Measurements from ENCODE around the gene CALHM6. TPM values are rescaled to one million over a fixed set of nuclear protein-coding genes. Genes with fewer than 3 reads are reported as not detected.

Gene CALHM6
- 1.9 TPM for polyA plus RNA-seq (2013, experiment 1 of 2)
- 1.3 TPM for polyA plus RNA-seq (2013, experiment 2 of 2)

DNA sequence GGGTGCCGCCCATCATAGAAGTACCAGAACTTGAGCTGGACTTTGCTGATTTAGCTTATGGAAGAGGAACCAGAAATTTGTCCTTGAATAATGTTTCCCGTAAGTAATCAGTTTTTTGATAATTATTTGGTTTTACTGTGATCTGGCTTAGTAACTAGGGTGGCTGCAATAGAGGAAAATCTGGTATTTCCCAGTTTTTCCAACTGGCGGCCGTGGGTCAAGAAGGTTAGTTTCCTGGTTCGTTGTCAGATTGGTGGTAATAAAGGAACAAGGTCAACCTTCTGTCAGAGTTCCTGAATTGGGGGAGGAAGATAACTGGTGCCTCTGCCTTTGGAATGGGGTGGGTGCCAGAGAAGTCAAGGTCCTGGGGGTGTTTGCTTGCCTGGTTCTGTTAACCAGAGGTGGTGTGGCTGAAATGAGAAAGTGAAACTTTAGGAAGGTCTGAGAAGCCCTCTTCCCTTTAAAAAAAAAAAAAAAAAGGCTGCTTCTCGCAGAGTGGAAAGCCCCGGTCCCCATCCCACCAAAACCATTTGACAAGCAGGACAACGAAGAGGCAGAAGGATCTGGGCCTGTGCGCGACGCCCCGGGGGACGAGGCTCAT lies at the start of gene CALHM6:
Gene CALHM6 (plus strand): TSS at position 45 of the 601 bp plus-strand sequence. CDS start 555 bp downstream, at position 600.
- no peak within 1 kb of the TSS for H3K23ac ChIP-seq (ENCODE audit: low read length in 2 of 2)
- peak within 1 kb of the TSS; percentile 70 to 73 for H3K18ac ChIP-seq (ENCODE audit: low read depth in 1 of 2, low read length in 2 of 2)
- 49% methylated on average over 13 of the region's 13 CpGs for WGBS
- peak within 1 kb of the TSS in 1 of 2 experiments; percentile 15 for H3K14ac ChIP-seq (ENCODE audit: low read length in 2 of 2)
- no peak within 1 kb of the TSS for H2BK5ac ChIP-seq (ENCODE audit: low read depth, low read length, poor library complexity, severe bottlenecking)
- H2BK120ac ChIP-seq (ENCODE audit: low read depth, low read length) = no peak within 1 kb of the TSS
- H3K4ac ChIP-seq (ENCODE audit: low read depth in 1 of 2, low read length in 2 of 2) = peak within 1 kb of the TSS in 1 of 2 experiments; percentile 17
- peak within 1 kb of the TSS; percentile 79 for H3K4me2 ChIP-seq (ENCODE audit: low read length, poor library complexity, severe bottlenecking)
- H4K8ac ChIP-seq (ENCODE audit: low read length) = peak within 1 kb of the TSS; percentile 30
- no peak within 1 kb of the TSS for H2AK5ac ChIP-seq (ENCODE audit: low read length, severe bottlenecking)
- H3K4me3 ChIP-seq (ENCODE audit: insufficient read depth in 1 of 2, low read depth in 1 of 2, low read length in 2 of 2) = peak within 1 kb of the TSS; percentile 58 to 77
- peak within 1 kb of the TSS; percentile 6 for H4K91ac ChIP-seq (ENCODE audit: low read length)
- no peaks in the 10 kb centered on the region for H3K9me3 ChIP-seq (ENCODE audit: control insufficient read depth, low read length)
- H2BK15ac ChIP-seq (ENCODE audit: low read depth, poor library complexity, severe bottlenecking) = no peak within 1 kb of the TSS
- H2BK12ac ChIP-seq (ENCODE audit: low read length in 2 of 2) = peak within 1 kb of the TSS in 1 of 2 experiments; percentile 17
- H3K79me1 ChIP-seq (replicated peaks; ENCODE audit: low read length, poor library complexity, severe bottlenecking) = no peaks in the 10 kb centered on the region
- H3K36me3 ChIP-seq (ENCODE audit: control insufficient read depth in 1 of 2, insufficient read depth in 2 of 2, low read depth in 1 of 2, low read length in 2 of 2) = no peaks in the 10 kb centered on the region
- no peak within 1 kb of the TSS for H3K27ac ChIP-seq (ENCODE audit: low read length, poor library complexity, severe bottlenecking)
- H3K4me1 ChIP-seq (ENCODE audit: control insufficient read depth, insufficient read depth, low read depth, low read length) = peaks cover 8% of the 10 kb centered on the region
- peak within 1 kb of the TSS; percentile 72 for H3K9ac ChIP-seq (ENCODE audit: low read length)
- no peak for DNase-seq
- H2AFZ ChIP-seq (ENCODE audit: low read depth, low read length) = peak within 1 kb of the TSS; percentile 30
- H3K27me3 ChIP-seq (ENCODE audit: control insufficient read depth in 1 of 2, insufficient read depth in 1 of 2, low read length in 2 of 2) = no peaks in the 10 kb centered on the region

DNA sequence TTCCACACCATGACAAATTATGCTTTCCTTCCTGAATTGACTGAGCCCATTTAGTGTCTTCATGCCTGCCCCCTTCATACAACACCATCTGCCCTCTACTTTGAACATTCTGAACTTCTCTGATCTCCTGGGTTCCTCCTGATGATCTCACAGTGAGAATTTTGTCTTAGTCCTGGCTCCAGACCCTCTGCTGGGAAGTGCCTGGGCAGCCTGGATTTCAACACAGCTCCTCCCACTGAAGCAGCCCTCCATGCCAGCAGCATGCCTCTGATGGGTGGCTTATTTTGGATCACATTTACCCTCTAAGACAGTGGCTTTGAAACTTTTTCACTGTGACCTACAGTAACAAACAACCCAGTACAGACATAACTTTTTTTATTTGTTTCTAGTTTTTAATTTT lies 48.9 kb upstream of the CALHM6 start:
- Histone ChIP-seq H3K4ac (ENCODE audit: low read depth in 1 of 2, low read length in 2 of 2) (no peak overlapping the region), H4K8ac (ENCODE audit: low read length) (peak overlapping the region; percentile 72), H2BK12ac (ENCODE audit: low read length in 2 of 2) (peak overlapping the region in 1 of 2 experiments; percentile 23), H3K4me2 (ENCODE audit: low read length, poor library complexity, severe bottlenecking) (no peak overlapping the region), H3K23ac (ENCODE audit: low read length in 2 of 2) (no peak overlapping the region), H4K91ac (ENCODE audit: low read length) (no peak overlapping the region), H2BK15ac (ENCODE audit: low read depth, poor library complexity, severe bottlenecking) (no peak overlapping the region), H3K27me3 (ENCODE audit: control insufficient read depth in 1 of 2, insufficient read depth in 1 of 2, low read length in 2 of 2) (no peaks in the 10 kb centered on the region), H3K4me1 (ENCODE audit: control insufficient read depth, insufficient read depth, low read depth, low read length) (peaks cover 7% of the 10 kb centered on the region), H3K36me3 (ENCODE audit: control insufficient read depth in 1 of 2, insufficient read depth in 2 of 2, low read depth in 1 of 2, low read length in 2 of 2) (peaks cover 3 to 7% of the 10 kb centered on the region in 2 experiments), H3K18ac (ENCODE audit: low read depth in 1 of 2, low read length in 2 of 2) (peak overlapping the region in 1 of 2 experiments; percentile 62), H3K9me3 (ENCODE audit: control insufficient read depth, low read length) (no peaks in the 10 kb centered on the region), H2AK5ac (ENCODE audit: low read length, severe bottlenecking) (peak overlapping the region; percentile 63), H3K79me1 (replicated peaks; ENCODE audit: low read length, poor library complexity, severe bottlenecking) (peaks cover 27% of the 10 kb centered on the region), H3K9ac (ENCODE audit: low read length) (peak overlapping the region; percentile 71), H3K27ac (ENCODE audit: low read length, poor library complexity, severe bottlenecking) (no peak overlapping the region), H3K14ac (ENCODE audit: low read length in 2 of 2) (no peak overlapping the region), H2BK120ac (ENCODE audit: low read depth, low read length) (no peak overlapping the region), H2BK5ac (ENCODE audit: low read depth, low read length, poor library complexity, severe bottlenecking) (no peak overlapping the region), H3K4me3 (ENCODE audit: insufficient read depth in 1 of 2, low read depth in 1 of 2, low read length in 2 of 2) (no peak overlapping the region), H2AFZ (ENCODE audit: low read depth, low read length) (no peak overlapping the region)
- DNase-seq = no peak

DNA sequence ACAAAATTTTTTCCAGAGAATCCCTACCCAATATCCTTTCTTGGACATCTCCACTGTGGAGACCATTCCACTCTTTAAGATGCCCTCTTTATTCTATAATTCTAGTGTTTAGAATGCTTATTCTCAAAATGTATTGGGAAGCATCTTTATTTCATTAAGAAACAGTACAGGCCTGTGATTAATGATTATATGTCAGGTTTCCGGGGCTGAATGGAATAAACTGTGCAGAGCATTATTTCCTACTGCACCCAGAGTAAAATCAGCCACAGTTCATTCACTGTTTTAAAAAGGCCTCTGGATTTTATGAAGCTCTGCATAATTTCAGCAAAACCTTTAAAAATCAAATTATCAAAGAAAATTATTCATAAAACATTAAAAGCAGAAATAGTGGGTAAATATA lies 47.8 kb upstream of the CALHM6 start:
- Histone ChIP-seq H3K4ac (ENCODE audit: low read depth in 1 of 2, low read length in 2 of 2) (no peak overlapping the region), H2AFZ (ENCODE audit: low read depth, low read length) (no peak overlapping the region), H4K8ac (ENCODE audit: low read length) (no peak overlapping the region), H3K18ac (ENCODE audit: low read depth in 1 of 2, low read length in 2 of 2) (no peak overlapping the region), H4K91ac (ENCODE audit: low read length) (no peak overlapping the region), H3K14ac (ENCODE audit: low read length in 2 of 2) (no peak overlapping the region), H3K4me3 (ENCODE audit: insufficient read depth in 1 of 2, low read depth in 1 of 2, low read length in 2 of 2) (no peak overlapping the region), H3K9me3 (ENCODE audit: control insufficient read depth, low read length) (no peaks in the 10 kb centered on the region), H2BK5ac (ENCODE audit: low read depth, low read length, poor library complexity, severe bottlenecking) (no peak overlapping the region), H3K27ac (ENCODE audit: low read length, poor library complexity, severe bottlenecking) (no peak overlapping the region), H3K23ac (ENCODE audit: low read length in 2 of 2) (no peak overlapping the region), H3K36me3 (ENCODE audit: control insufficient read depth in 1 of 2, insufficient read depth in 2 of 2, low read depth in 1 of 2, low read length in 2 of 2) (peaks cover 3 to 7% of the 10 kb centered on the region in 2 experiments), H3K9ac (ENCODE audit: low read length) (no peak overlapping the region), H2AK5ac (ENCODE audit: low read length, severe bottlenecking) (no peak overlapping the region), H3K4me1 (ENCODE audit: control insufficient read depth, insufficient read depth, low read depth, low read length) (peaks cover 7% of the 10 kb centered on the region), H3K4me2 (ENCODE audit: low read length, poor library complexity, severe bottlenecking) (no peak overlapping the region), H3K27me3 (ENCODE audit: control insufficient read depth in 1 of 2, insufficient read depth in 1 of 2, low read length in 2 of 2) (no peaks in the 10 kb centered on the region), H3K79me1 (replicated peaks; ENCODE audit: low read length, poor library complexity, severe bottlenecking) (peaks cover 26% of the 10 kb centered on the region), H2BK120ac (ENCODE audit: low read depth, low read length) (no peak overlapping the region), H2BK12ac (ENCODE audit: low read length in 2 of 2) (no peak overlapping the region), H2BK15ac (ENCODE audit: low read depth, poor library complexity, severe bottlenecking) (no peak overlapping the region)
- WGBS = 100% methylated on average over 1 of the region's 1 CpG
- DNase-seq = no peak

DNA sequence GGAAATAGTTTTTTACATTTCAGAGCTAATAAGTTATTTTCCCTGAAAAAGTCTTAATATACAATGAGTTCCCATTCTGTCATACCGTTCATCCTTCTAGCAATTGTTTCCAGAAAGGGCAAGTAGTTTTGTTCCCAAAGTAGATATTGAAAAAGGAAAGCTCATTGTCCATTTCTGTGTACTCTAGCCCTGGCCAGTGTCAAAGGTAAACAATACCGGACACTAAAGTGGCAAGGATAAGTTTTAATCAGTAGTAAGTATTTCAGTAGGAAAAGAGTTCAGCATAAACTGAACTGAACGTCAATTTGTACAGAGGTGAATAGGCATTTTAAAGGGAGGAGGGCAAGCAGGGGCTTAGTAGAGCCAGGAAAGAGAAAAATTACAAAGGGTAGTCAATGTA lies 43.5 kb upstream of the CALHM6 start:
- H3K4me1 ChIP-seq (ENCODE audit: control insufficient read depth, insufficient read depth, low read depth, low read length) = peaks cover 4% of the 10 kb centered on the region
- H2BK120ac ChIP-seq (ENCODE audit: low read depth, low read length) = no peak overlapping the region
- H3K4me3 ChIP-seq (ENCODE audit: insufficient read depth in 1 of 2, low read depth in 1 of 2, low read length in 2 of 2) = no peak overlapping the region
- no peak overlapping the region for H2BK12ac ChIP-seq (ENCODE audit: low read length in 2 of 2)
- no peak overlapping the region for H2BK15ac ChIP-seq (ENCODE audit: low read depth, poor library complexity, severe bottlenecking)
- H3K18ac ChIP-seq (ENCODE audit: low read depth in 1 of 2, low read length in 2 of 2) = no peak overlapping the region
- no peaks in the 10 kb centered on the region for H3K27me3 ChIP-seq (ENCODE audit: control insufficient read depth in 1 of 2, insufficient read depth in 1 of 2, low read length in 2 of 2)
- no peaks in the 10 kb centered on the region for H3K36me3 ChIP-seq (ENCODE audit: control insufficient read depth in 1 of 2, insufficient read depth in 2 of 2, low read depth in 1 of 2, low read length in 2 of 2)
- no peak overlapping the region for H3K4ac ChIP-seq (ENCODE audit: low read depth in 1 of 2, low read length in 2 of 2)
- no peak overlapping the region for H2AK5ac ChIP-seq (ENCODE audit: low read length, severe bottlenecking)
- 91% methylated on average over 3 of the region's 3 CpGs for WGBS
- H4K8ac ChIP-seq (ENCODE audit: low read length) = no peak overlapping the region
- no peak overlapping the region for H3K23ac ChIP-seq (ENCODE audit: low read length in 2 of 2)
- no peak overlapping the region for H3K27ac ChIP-seq (ENCODE audit: low read length, poor library complexity, severe bottlenecking)
- no peaks in the 10 kb centered on the region for H3K9me3 ChIP-seq (ENCODE audit: control insufficient read depth, low read length)
- no peak overlapping the region for H2AFZ ChIP-seq (ENCODE audit: low read depth, low read length)
- H2BK5ac ChIP-seq (ENCODE audit: low read depth, low read length, poor library complexity, severe bottlenecking) = no peak overlapping the region
- no peak overlapping the region for H3K14ac ChIP-seq (ENCODE audit: low read length in 2 of 2)
- H4K91ac ChIP-seq (ENCODE audit: low read length) = no peak overlapping the region
- no peak overlapping the region for H3K4me2 ChIP-seq (ENCODE audit: low read length, poor library complexity, severe bottlenecking)
- no peak for DNase-seq
- H3K79me1 ChIP-seq (replicated peaks; ENCODE audit: low read length, poor library complexity, severe bottlenecking) = peaks cover 24% of the 10 kb centered on the region
- H3K9ac ChIP-seq (ENCODE audit: low read length) = no peak overlapping the region
